ENCODE data around the gene IL3RA. TPM values are rescaled to one million over a fixed set of nuclear protein-coding genes. Genes with fewer than 3 reads are reported as not detected.

Gene IL3RA
- total RNA-seq, 4 donors from 2014 or later, result 3.3 to 17.7 (median 6.3) TPM

- no peak for TF ChIP-seq CTCF (IDR thresholded peaks at IDR 0.05)
- no peak for TF ChIP-seq POLR2A (IDR thresholded peaks at IDR 0.05)
- no peak for DNase-seq (ENCODE audit: low spot score in 2 of 2)
- H3K4me3 ChIP-seq, result no peak overlapping the region
- peaks cover 0 to 12% (median 0%) of the 10 kb centered on the region in 4 donors for H3K4me1 ChIP-seq
- no peaks in the 10 kb centered on the region for H3K27me3 ChIP-seq
- peaks cover 3 to 58% (median 7%) of the 10 kb centered on the region in 3 donors for H3K36me3 ChIP-seq
- H3K9me3 ChIP-seq, result peaks cover 0 to 17% (median 4%) of the 10 kb centered on the region in 4 donors
- WGBS, 2 donors, result 23 to 25% methylated on average over 11 of the region's 11 CpGs
- H3K27ac ChIP-seq, result peak overlapping the region in 3 of 4 donors; percentile 11 to 48 (median 46)
Measured at GRCh38 chrX:1355131-1356046, 18.8 kb downstream of the IL3RA start.

DNA sequence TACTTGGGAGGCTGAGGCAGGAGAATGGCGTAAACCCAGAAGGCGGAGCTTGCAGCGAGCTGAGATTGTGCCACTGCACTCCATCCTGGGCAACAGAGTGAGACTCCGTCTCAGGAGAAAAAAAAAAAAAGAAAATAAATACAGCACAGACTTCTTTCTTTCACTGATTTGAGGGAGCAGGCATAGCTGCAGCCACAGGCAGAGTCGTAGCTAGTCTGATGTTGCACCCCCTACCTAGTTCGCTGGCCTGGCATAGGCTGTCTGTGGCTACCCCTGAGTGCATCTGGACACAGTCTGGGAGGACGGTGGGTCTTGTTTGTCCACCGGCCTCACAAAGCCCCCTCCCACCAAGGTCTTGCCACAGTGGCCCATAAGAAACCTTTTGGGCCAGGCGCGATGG lies 21.4 kb downstream of the IL3RA start:
- 97% methylated on average over 10 of the region's 10 CpGs for WGBS, 2 donors
- H3K27me3 ChIP-seq, result no peaks in the 10 kb centered on the region
- H3K4me3 ChIP-seq, result no peak overlapping the region
- peaks cover 3 to 61% (median 7%) of the 10 kb centered on the region in 3 donors for H3K36me3 ChIP-seq
- no peak for DNase-seq (ENCODE audit: low spot score in 2 of 2)
- H3K4me1 ChIP-seq, result peaks cover 0 to 12% (median 0%) of the 10 kb centered on the region in 4 donors
- no peak for TF ChIP-seq CTCF (IDR thresholded peaks at IDR 0.05)
- TF ChIP-seq POLR2A (IDR thresholded peaks at IDR 0.05), result no peak
- TF ChIP-seq EP300 (IDR thresholded peaks at IDR 0.05), result no peak
- peaks cover 0 to 17% (median 4%) of the 10 kb centered on the region in 4 donors for H3K9me3 ChIP-seq
- H3K27ac ChIP-seq, result no peak overlapping the region

- Histone ChIP-seq H3K27me3 (no peaks in the 10 kb centered on the region), H3K4me3 (no peak overlapping the region), H3K27ac (no peak overlapping the region), H3K9me3 (peaks cover 0 to 17% (median 4%) of the 10 kb centered on the region in 4 donors), H3K36me3 (peaks cover 3 to 67% (median 7%) of the 10 kb centered on the region in 3 donors), H3K4me1 (peaks cover 0 to 12% (median 0%) of the 10 kb centered on the region in 4 donors)
- no peak for TF ChIP-seq EP300 (IDR thresholded peaks at IDR 0.05)
- no peak for TF ChIP-seq CTCF (IDR thresholded peaks at IDR 0.05)
- TF ChIP-seq POLR2A (IDR thresholded peaks at IDR 0.05), result no peak
- DNase-seq (ENCODE audit: low spot score in 2 of 2), result no peak
- WGBS, 2 donors, result 78% methylated on average over 6 of the region's 6 CpGs
Measured at GRCh38 chrX:1358793-1359476, 22.4 kb downstream of the IL3RA start.

DNA sequence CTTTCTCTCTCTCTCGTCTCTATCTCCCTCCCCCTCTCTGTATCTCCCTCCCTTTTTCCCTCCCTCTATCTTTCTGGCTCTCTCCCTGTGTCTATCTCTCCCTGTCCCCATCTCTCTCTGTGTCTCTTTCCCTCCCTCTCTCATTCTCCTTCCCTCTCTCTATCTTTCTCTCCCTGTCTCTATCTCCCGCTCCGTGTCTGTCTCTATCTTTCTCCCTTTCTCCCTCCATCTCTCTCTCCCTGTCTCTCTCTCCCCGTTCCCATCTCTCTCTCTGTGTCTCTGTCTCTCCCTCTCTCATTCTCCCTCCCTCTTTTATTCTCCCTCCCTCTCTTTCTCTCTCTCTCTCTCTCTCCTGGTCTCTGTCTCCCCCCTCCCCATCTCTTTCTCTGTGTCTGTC lies 22.9 kb downstream of the IL3RA start:
- WGBS, 2 donors, result 73 to 76% methylated on average over 4 of the region's 4 CpGs
- H3K36me3 ChIP-seq, result peaks cover 3 to 72% (median 7%) of the 10 kb centered on the region in 3 donors

More for the DNA sequence above, 22.9 kb downstream of the IL3RA start:
- Histone ChIP-seq H3K4me1 (peaks cover 0 to 12% (median 0%) of the 10 kb centered on the region in 4 donors), H3K27me3 (no peaks in the 10 kb centered on the region), H3K4me3 (no peak overlapping the region), H3K27ac (no peak overlapping the region), H3K9me3 (peaks cover 0 to 17% (median 4%) of the 10 kb centered on the region in 4 donors)
- no peak for TF ChIP-seq CTCF (IDR thresholded peaks at IDR 0.05)
- TF ChIP-seq EP300 (IDR thresholded peaks at IDR 0.05), result no peak
- no peak for TF ChIP-seq POLR2A (IDR thresholded peaks at IDR 0.05)
- DNase-seq (ENCODE audit: low spot score in 2 of 2), result no peak
